Spleen (tissue), 11 donors: ENCODE measurements around the gene VPS26A. TPM values are rescaled to one million over a fixed set of nuclear protein-coding genes. Genes with fewer than 3 reads are reported as not detected.

Experiments
- DNase-seq: peaks from one replicate; pipeline ENCODE4 v3.0.0-alpha.2; 2020
- H3K27ac ChIP-seq, 8 donors: fragments of 200-600 bp; sonication (generic) in 7 of 8; 1 replicate in 4 of 8; 2 replicates in 4 of 8; pipeline versions ENCODE4 v1.5.0 to v1.8.0; 2016 to 2021; ENCODE audit warnings: inconsistent platforms in 4 of 8, mild to moderate bottlenecking in 4 of 8, moderate library complexity in 1 of 8
- H3K27me3 ChIP-seq, 7 donors: fragments of 200-600 bp; sonication (generic) in 6 of 7; replicated peaks in 1 of 7; 1 replicate in 4 of 7; 2 replicates in 3 of 7; pipeline versions ENCODE4 v1.5.0 to v1.8.0; 2016 to 2021; ENCODE audit warnings: inconsistent platforms in 3 of 7, mild to moderate bottlenecking in 1 of 7
- H3K36me3 ChIP-seq, 6 donors: fragments of 200-600 bp; sonication (generic) in 5 of 6; 1 replicate in 4 of 6; 2 replicates in 2 of 6; pipeline versions ENCODE4 v1.5.0 to v1.8.0; 2016 to 2021; ENCODE audit warnings: inconsistent platforms in 2 of 6
- H3K4me1 ChIP-seq, 6 donors: fragments of 200-600 bp; sonication (generic) in 5 of 6; 1 replicate in 3 of 6; 2 replicates in 3 of 6; pipeline versions ENCODE4 v1.5.0 to v1.8.0; 2016 to 2021; ENCODE audit warnings: inconsistent platforms in 3 of 6
- H3K4me3 ChIP-seq, 8 donors: fragments of 200-600 bp; sonication (generic) in 7 of 8; 1 replicate in 4 of 8; 2 replicates in 4 of 8; pipeline versions ENCODE4 v1.5.0 to v1.8.0; 2016 to 2021; ENCODE audit warnings: inconsistent platforms in 4 of 8, mild to moderate bottlenecking in 4 of 8, moderate library complexity in 2 of 8
- H3K9me3 ChIP-seq, 8 donors: fragments of 200-600 bp; sonication (generic) in 7 of 8; 1 replicate in 4 of 8; 2 replicates in 4 of 8; pipeline versions ENCODE4 v1.5.0 to v1.8.0; 2016 to 2021; ENCODE audit warnings: inconsistent platforms in 4 of 8
- CTCF ChIP-seq, 11 experiments: fragments of 200-600 bp in 7 of 11; fragments of 450-650 bp in 4 of 11; sonication (generic) in 4 of 11; IDR thresholded peaks in 8 of 11; conservative IDR thresholded peaks in 3 of 11; 1 replicate in 7 of 11; 2 replicates in 4 of 11; pipeline versions ENCODE4 v1.4.0 to v1.8.0; 2016 to 2021; ENCODE audit warnings: antibody characterized with exemption in 11 of 11, inconsistent platforms in 4 of 11, mild to moderate bottlenecking in 1 of 11
- POLR2A ChIP-seq, 3 donors: fragments of 450-650 bp; IDR thresholded peaks; one replicate each; pipeline ENCODE4 v1.5.1; 2017; ENCODE audit warnings: antibody characterized with exemption in 3 of 3, mild to moderate bottlenecking in 1 of 3
- POLR2AphosphoS5 ChIP-seq, 3 donors: sonication (generic); formaldehyde crosslinking; IDR thresholded peaks; one replicate each; pipeline ENCODE4 v1.5.1; 2017; ENCODE audit warnings: antibody characterized with exemption in 3 of 3
- WGBS, 5 donors: extraction: QIAGEN DNeasy Blood & Tissue Kit in 3 of 5; methylation state at CpG; one replicate each; pipeline versions ENCODE4 v1.1.5 to v1.1.7; 2013 to 2018; 5-methylcytosine and 5-hydroxymethylcytosine counted together
- intact Hi-C: fragments of 100-400 bp; cut with DNase I; formaldehyde crosslinking; loops from one replicate; pipeline ENCODE4 v1.15.0; 2023; ENCODE audit warnings: low total_unique reads
- polyA plus RNA-seq, 3 donors: library from polyadenylated mRNA; stranded (reverse); fragments of 200-250 nt; gene quantifications; one replicate each; pipeline ENCODE4 v1.2.1, GENCODE V29; 2013
- total RNA-seq, 7 donors: library from RNA; depleted of rRNA in 3 of 7; stranded (reverse); fragments of >200 nt in 3 of 7; fragmentation: NEBNext Ultra II Directional in 4 of 7; extraction: Animal tissue kit (Norgen Biotek cat#: 25700) in 4 of 7; gene quantifications; one replicate each; pipeline versions ENCODE4 v1.1.0 to v1.2.1, GENCODE V29; 2016 to 2021
- donor health status: healthy with polysubstance abuse.
- donor health status: DM: no; HTN: no; CAD: no; lungs with moderate emphysema.
- donor health status: DM: no; HTN: no; CAD: no.
- donor health status: Bipolar disorder and iron deficiency.
- donor health status: healthy.
- donor health status: DM: no; HTN: no; CAD: no.
- donor health status: DM: yes; HTN: yes; CAD: no.

VPS26A gene
- total and polyA plus RNA-seq, 10 donors: 17.8 to 53.0 (median 32.4) TPM

- peaks cover 9 to 100% (median 69%) of the 10 kb centered on the region in 6 donors for H3K4me1 ChIP-seq
- no peak for DNase-seq
These were observed 32.8 kb upstream of the VPS26A start for GRCh38 chr10:69091143-69091651.

GRCh38 chr10:69092959-69093850 lies 30.8 kb upstream of the VPS26A start:
- 27 to 50% (median 39%) methylated on average over 17 of the region's 17 CpGs for WGBS, 5 donors
- intact Hi-C loops: loop anchor here (5.0 kb wide), 1 partner anchor 86 kb away; no protein-coding TSS in a partner anchor
- TF ChIP-seq CTCF (IDR thresholded peaks at IDR 0.05 in 8 of 11, conservative IDR thresholded peaks at IDR 0.05 in 3 of 11) (peak; percentile 67 to 93 (median 85)), POLR2A (IDR thresholded peaks at IDR 0.05) (no peak), POLR2AphosphoS5 (IDR thresholded peaks at IDR 0.05) (peak in 2 of 3 donors; percentile 10 to 25)
- peak; percentile 82 for DNase-seq
- Histone ChIP-seq H3K4me1 (peaks cover 5 to 98% (median 68%) of the 10 kb centered on the region in 6 donors), H3K9me3 (no peaks in the 10 kb centered on the region), H3K4me3 (peak overlapping the region in 5 of 8 donors; percentile 2 to 76 (median 19)), H3K27me3 (no peaks in the 10 kb centered on the region), H3K27ac (peak overlapping the region in 7 of 8 donors; percentile 90 to 98 (median 93)), H3K36me3 (peaks cover 0 to 42% (median 8%) of the 10 kb centered on the region in 6 donors)

More at GRCh38 chr10:69091143-69091651, 32.8 kb upstream of the VPS26A start:
- intact Hi-C loops: loop anchor here (5.0 kb wide), 1 partner anchor 84 kb away; no protein-coding TSS in a partner anchor
- Histone ChIP-seq H3K9me3 (no peaks in the 10 kb centered on the region), H3K36me3 (peaks cover 0 to 22% (median 0%) of the 10 kb centered on the region in 6 donors), H3K27ac (peak overlapping the region; percentile 62 to 98 (median 92)), H3K4me3 (peak overlapping the region in 7 of 8 donors; percentile 22 to 76 (median 47)), H3K27me3 (no peaks in the 10 kb centered on the region)
- 25 to 41% (median 30%) methylated on average over 8 of the region's 8 CpGs for WGBS, 5 donors
- peak in 1 of 3 donors; percentile 29 for TF ChIP-seq POLR2AphosphoS5 (IDR thresholded peaks at IDR 0.05)
- no peak for TF ChIP-seq CTCF (IDR thresholded peaks at IDR 0.05 in 8 of 11, conservative IDR thresholded peaks at IDR 0.05 in 3 of 11)

- Histone ChIP-seq H3K4me3 (peak overlapping the region in 4 of 8 donors; percentile 11 to 76 (median 34)), H3K36me3 (peaks cover 0 to 49% (median 14%) of the 10 kb centered on the region in 6 donors), H3K27ac (peak overlapping the region in 7 of 8 donors; percentile 90 to 98 (median 93)), H3K27me3 (no peaks in the 10 kb centered on the region), H3K4me1 (peaks cover 5 to 99% (median 72%) of the 10 kb centered on the region in 6 donors), H3K9me3 (no peaks in the 10 kb centered on the region)
- intact Hi-C loops: loop anchor here (5.0 kb wide), 1 partner anchor 87 kb away; no protein-coding TSS in a partner anchor
- TF ChIP-seq POLR2A (IDR thresholded peaks at IDR 0.05) (no peak), CTCF (IDR thresholded peaks at IDR 0.05 in 8 of 11, conservative IDR thresholded peaks at IDR 0.05 in 3 of 11) (no peak), POLR2AphosphoS5 (IDR thresholded peaks at IDR 0.05) (peak in 1 of 3 donors; percentile 27)
- DNase-seq: no peak
- 56 to 100% (median 73%) methylated on average over 1 of the region's 1 CpG for WGBS, 5 donors
These were observed 30.0 kb upstream of the VPS26A start for GRCh38 chr10:69093933-69094332.
